Nephron progenitor cell (in vitro differentiated cells): Measurements from ENCODE around the gene UQCC2.

Experiments
- DNase-seq: peaks from one replicate; pipeline ENCODE4 v3.0.0; 2021
- H3K27ac Mint-ChIP-seq: 2 replicates; pipeline ENCODE4 v1.8.0; 2021; ENCODE audit warnings: mild to moderate bottlenecking, moderate library complexity, mixed read lengths
- H3K27me3 Mint-ChIP-seq: 2 replicates; pipeline ENCODE4 v1.8.0; 2021; ENCODE audit warnings: mild to moderate bottlenecking, low read depth, mixed read lengths; ENCODE audit not compliant: poor library complexity
- H3K36me3 Mint-ChIP-seq: 2 replicates; pipeline ENCODE4 v1.8.0; 2021; ENCODE audit warnings: low read depth, mixed read lengths
- H3K4me1 Mint-ChIP-seq: 2 replicates; pipeline ENCODE4 v1.8.0; 2021; ENCODE audit warnings: mixed read lengths
- H3K4me3 Mint-ChIP-seq: 2 replicates; pipeline ENCODE4 v1.8.0; 2021; ENCODE audit warnings: mild to moderate bottlenecking, moderate library complexity, mixed read lengths
- H3K9me3 Mint-ChIP-seq: 2 replicates; pipeline ENCODE4 v1.8.0; 2021; ENCODE audit warnings: mild to moderate bottlenecking, moderate library complexity, mixed read lengths
- CTCF ChIP-seq: fragments of 200-600 bp; sonication (generic); IDR thresholded peaks from 2 replicates; pipeline ENCODE4 v1.5.0; 2021; ENCODE audit warnings: antibody characterized with exemption

UQCC2 gene

GRCh38 chr6:33727126-33727525 lies 15.6 kb upstream of the UQCC2 start:
- DNase-seq = no peak
- Mint-ChIP-seq H3K27ac (no peak overlapping the region), H3K9me3 (no peaks in the 10 kb centered on the region), H3K36me3 (peaks cover 38% of the 10 kb centered on the region), H3K27me3 (peaks cover 46% of the 10 kb centered on the region), H3K4me3 (no peak overlapping the region), H3K4me1 (peaks cover 33% of the 10 kb centered on the region)
- no peak for TF ChIP-seq CTCF

- TF ChIP-seq CTCF = no peak
- Mint-ChIP-seq H3K4me3 (no peak overlapping the region), H3K36me3 (peaks cover 40% of the 10 kb centered on the region), H3K4me1 (peaks cover 32% of the 10 kb centered on the region), H3K27me3 (peaks cover 50% of the 10 kb centered on the region), H3K9me3 (no peaks in the 10 kb centered on the region), H3K27ac (peak overlapping the region; percentile 31)
- no peak for DNase-seq
Measured at GRCh38 chr6:33726696-33727095, 15.2 kb upstream of the UQCC2 start.

- Mint-ChIP-seq H3K27ac (peak overlapping the region; percentile 31), H3K4me3 (no peak overlapping the region), H3K36me3 (peaks cover 43% of the 10 kb centered on the region), H3K9me3 (no peaks in the 10 kb centered on the region), H3K27me3 (peaks cover 52% of the 10 kb centered on the region), H3K4me1 (peaks cover 26% of the 10 kb centered on the region)
- TF ChIP-seq CTCF = no peak
- no peak for DNase-seq
Measured at GRCh38 chr6:33725891-33726673, 14.6 kb upstream of the UQCC2 start.

- no peaks in the 10 kb centered on the region for H3K9me3 Mint-ChIP-seq
- H3K4me3 Mint-ChIP-seq = no peak overlapping the region
- no peak overlapping the region for H3K27ac Mint-ChIP-seq
- TF ChIP-seq CTCF = no peak
- H3K4me1 Mint-ChIP-seq = peaks cover 17% of the 10 kb centered on the region
- DNase-seq = no peak
- peaks cover 42% of the 10 kb centered on the region for H3K36me3 Mint-ChIP-seq
- peaks cover 55% of the 10 kb centered on the region for H3K27me3 Mint-ChIP-seq
Measured at GRCh38 chr6:33725222-33725621, 13.7 kb upstream of the UQCC2 start.

- no peak for TF ChIP-seq CTCF
- H3K9me3 Mint-ChIP-seq = no peaks in the 10 kb centered on the region
- no peak for DNase-seq
- peaks cover 14% of the 10 kb centered on the region for H3K4me1 Mint-ChIP-seq
- peaks cover 64% of the 10 kb centered on the region for H3K27me3 Mint-ChIP-seq
- no peak overlapping the region for H3K27ac Mint-ChIP-seq
- no peak overlapping the region for H3K4me3 Mint-ChIP-seq
- peaks cover 37% of the 10 kb centered on the region for H3K36me3 Mint-ChIP-seq
Measured at GRCh38 chr6:33724102-33725023, 12.9 kb upstream of the UQCC2 start.
